ENCODE measurements around the gene TRIB2.

DNA sequence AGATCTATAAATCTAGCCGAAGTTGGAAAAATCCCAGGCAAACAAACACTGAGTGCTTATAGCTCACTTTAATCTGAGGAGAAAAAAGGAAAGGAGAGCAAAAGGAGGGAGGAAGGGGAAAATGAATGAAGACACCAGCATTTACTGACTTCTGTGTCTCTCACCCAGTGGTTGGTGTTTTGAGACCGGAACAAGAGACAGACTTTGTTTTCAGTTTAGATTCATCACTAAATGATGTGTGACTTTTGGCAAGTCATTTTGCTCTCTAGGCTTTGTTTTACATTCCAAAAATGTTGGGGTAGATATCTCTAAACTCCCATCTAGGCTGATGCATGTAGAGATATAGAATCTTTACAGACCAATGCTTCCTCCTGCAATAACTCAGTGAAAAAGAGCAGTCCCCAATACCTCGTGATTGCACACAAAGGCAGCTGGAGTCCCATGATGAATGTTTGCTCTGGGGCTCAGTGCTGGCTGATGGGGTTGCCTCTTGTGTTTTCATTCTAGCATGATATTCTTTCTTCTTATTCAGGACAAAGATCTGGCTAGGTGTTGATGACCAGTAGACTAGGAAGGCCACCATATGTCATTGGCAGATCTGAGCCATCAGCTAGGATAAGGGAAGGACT is 51.4 kb downstream of the TRIB2 start:
- TF ChIP-seq, protein P1, sequence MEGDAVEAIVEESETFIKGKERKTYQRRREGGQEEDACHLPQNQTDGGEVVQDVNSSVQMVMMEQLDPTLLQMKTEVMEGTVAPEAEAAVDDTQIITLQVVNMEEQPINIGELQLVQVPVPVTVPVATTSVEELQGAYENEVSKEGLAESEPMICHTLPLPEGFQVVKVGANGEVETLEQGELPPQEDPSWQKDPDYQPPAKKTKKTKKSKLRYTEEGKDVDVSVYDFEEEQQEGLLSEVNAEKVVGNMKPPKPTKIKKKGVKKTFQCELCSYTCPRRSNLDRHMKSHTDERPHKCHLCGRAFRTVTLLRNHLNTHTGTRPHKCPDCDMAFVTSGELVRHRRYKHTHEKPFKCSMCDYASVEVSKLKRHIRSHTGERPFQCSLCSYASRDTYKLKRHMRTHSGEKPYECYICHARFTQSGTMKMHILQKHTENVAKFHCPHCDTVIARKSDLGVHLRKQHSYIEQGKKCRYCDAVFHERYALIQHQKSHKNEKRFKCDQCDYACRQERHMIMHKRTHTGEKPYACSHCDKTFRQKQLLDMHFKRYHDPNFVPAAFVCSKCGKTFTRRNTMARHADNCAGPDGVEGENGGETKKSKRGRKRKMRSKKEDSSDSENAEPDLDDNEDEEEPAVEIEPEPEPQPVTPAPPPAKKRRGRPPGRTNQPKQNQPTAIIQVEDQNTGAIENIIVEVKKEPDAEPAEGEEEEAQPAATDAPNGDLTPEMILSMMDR (IDR thresholded peaks at IDR 0.05; ENCODE audit: low read depth, low read length), result no peak
- TF ChIP-seq EZH2phosphoT487 (IDR thresholded peaks at IDR 0.05; ENCODE audit: low read depth), result no peak

Data from OCI-LY3 (cell line).